NCI-H226 (cell line): ENCODE results near the gene POU4F1.

Experiments used
- DNase-seq: peaks from one replicate; pipeline ENCODE4 v3.0.0-alpha.2; 2015

The POU4F1 gene

DNA sequence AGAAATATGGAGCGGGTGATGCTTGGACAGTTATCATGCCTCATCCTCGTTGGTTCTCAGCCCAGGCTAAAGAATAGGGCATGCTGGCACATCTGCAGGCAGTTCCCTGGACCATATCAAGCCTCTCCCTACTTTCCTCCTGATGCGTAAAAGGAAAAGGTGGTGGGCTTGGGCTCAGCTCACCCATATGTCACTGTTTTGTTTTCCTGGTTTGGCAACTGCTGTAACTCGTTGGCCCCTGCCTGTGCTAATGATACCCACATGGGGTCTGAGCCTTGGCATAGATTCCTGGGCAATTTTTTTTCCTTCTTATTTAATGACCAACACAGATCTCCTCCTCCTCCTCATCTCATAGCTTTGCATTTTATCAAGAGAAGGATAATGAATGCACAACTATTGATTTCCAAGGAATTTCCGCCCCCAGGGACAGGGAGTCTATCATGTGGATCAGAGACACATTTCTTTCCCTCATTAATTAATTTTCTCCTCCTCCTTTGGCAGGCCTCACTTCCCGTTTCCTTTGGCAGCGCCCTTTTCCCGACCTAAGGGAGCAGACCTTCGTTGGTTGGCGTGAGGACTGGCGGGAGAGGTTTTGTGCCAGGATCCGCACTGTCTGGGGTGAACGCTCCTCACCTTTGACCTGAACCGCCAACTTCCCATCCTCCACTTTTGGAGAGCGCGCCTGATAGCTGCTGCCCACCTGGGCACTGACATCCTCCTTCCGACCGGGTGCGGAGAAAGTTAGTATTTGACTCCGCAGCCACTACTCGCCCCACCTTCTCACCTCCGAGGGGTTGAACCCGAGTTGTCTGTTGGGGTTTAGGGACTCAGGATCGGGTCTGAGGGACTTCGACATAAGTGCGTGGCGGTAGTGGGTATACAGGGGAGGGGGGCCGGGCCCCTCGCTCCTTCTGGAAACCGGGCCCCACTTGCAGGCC is 3.4 kb upstream of the POU4F1 start:
- no peak for DNase-seq

DNA sequence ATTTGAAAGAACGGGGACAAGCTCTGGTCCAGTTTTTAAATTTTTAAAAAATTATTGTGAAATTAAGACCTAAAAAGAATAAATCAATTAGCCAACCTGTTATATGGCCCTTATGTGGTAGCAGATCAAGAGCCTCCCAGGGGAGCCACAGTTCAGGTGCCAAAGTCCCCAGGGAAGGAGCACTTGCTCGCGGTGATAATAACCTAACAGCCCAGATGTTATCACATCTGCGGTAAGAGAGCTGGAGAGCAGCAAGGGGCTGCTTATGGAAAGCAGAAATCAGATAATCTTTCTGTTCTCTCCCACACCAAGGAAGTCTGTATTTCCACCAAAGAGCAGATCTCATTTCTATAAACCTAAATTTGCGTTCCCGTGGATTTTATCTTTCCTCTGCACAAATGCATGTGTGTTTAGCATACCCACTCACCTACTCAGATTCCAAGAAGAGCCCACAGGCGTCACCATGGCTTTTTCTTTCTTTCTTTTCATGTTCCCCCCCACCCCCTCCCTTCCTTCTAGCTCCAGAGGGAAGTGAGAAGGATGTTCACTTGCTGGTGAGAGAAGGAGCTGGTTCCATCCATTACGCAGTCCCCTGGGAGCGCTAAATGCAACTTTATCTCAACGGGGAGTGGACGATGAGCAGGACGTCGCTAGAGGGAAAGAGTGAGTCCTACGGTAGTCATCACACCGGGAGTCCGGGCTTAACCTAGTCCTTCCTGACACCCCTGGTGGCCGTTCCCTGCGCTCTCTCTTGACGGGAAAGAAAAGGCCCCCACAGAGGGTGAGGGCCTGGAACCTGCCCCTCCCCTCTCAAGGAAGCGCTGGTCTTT is 1.6 kb upstream of the POU4F1 start:
- no peak for DNase-seq

DNA sequence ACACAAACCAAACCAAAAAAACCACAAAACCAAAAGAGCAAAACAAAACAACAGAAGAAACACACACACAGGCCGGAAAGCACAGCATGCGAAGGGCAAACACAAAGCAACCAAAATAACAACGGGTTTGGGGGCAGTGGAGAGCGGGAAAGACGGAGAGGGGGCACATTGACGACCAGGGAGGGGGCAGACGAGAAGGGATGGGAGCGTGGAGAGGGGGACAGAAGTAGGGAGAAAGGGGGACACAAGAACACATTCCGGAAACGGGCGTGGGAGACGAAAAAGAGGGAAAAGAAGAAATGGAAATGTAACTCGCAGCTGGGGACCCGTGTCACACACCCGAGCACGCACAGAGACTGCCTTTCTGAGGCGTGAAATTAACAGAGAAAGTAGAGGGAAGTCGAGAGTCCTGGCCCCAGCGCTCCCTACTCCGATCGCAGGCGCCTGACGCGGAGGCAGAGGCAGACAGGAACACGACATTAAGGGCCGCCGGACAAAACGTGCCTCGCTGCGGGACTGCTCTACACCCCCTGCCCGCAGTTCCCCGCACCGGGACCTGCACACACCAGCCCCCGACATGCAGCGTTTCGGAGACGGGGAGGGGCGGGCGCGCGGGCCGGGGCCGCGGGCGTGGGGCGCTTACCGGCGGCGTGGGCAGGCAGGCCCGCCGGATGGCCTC is 652 bp downstream of the POU4F1 start:
- DNase-seq, result no peak

DNA sequence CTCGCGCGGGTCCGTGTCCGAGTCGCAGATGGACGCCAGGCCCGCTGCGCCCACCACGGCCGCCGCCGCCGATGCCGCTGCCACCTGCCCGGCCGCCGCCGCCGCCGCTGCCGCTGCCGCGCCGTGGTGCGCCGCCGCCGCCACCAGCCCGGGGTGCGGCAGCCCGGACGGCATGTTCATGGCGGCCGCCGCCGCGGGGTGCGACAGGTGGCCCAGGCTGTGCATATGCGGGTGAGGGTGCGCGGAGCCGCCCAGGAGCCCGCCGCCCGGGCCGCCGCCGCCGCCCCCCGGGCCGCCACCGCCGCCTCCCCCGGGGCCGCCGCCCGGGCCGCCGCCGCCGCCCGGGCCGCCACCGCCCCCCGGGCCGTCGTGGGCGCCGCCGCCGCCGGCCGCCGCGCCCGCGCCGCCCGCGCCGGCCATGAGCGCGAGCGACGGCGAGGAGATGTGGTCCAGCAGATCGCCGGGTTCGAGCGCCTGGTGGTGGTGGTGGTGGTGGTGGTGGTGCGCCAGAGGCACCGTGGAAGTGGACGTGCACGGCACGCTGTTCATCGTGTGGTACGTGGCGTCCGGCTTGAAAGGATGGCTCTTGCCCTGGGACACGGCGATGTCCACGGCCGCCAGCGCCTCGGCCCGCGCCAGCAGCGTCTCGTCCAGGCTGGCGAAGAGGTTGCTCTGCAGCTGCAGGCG is 1.3 kb downstream of the POU4F1 start:
- DNase-seq, result no peak

DNA sequence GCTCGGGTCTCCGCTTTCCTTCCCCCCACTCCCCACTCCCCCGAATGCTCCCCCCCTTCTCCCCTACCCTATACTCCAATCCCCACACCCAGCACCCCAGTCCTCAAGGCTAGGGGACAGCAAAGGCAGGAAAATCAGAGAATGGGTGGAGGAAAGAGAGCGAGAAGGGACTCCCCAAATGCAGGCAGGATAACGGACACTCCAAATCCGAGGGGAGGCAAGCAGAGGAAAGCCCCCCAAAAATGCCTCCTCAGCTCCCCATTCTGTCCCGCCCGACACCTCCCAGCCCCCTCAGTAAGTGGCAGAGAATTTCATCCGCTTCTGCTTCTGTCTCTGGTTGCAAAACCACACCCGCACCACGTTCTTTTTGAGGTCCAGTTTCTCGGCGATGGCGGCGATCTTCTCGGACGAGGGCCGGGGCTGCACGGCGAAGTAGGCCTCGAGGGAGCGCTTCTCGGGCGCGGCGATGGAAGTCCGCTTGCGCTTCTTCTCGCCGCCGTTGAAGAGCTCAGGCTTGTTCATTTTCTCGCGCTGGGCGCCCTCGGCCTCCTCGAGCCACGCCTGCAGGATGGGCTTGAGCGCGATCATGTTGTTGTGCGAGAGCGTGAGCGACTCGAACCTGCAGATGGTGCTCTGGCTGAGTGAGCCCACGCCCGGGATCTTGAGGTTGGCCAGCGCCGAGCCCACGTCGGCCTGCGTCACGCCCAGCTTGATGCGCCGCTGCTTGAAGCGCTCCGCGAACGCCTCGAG is 2.1 kb downstream of the POU4F1 start:
- no peak for DNase-seq

DNA sequence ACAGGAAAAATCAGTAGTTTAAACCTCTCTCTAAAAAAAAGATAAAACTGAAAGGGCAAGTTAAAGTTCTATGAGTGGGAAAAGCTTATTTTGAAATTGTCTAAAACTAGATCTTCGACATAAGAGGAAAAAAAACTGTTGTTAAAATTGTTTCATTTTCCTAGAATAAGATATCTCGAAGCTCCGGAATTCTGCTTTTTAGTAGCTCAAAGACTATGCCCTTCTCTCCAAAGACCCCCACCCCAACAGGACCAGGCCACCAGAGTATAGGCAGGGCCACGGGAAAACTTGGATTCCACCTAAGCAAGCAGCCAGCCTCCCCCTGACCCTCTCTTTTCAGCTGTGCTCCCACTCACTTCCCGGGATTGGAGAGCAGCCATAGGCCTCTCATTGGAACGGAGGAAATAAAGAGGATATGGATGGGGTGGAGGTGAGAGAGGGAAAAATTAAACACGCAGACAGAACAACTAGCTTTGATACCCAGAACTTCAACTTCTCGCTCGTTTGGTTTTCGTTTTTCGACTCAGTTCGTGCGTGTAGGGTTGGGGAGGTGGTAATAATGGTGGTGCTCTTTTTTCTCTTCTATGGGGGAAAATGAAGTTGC is 3.0 kb downstream of the POU4F1 start:
- DNase-seq, result no peak

DNA sequence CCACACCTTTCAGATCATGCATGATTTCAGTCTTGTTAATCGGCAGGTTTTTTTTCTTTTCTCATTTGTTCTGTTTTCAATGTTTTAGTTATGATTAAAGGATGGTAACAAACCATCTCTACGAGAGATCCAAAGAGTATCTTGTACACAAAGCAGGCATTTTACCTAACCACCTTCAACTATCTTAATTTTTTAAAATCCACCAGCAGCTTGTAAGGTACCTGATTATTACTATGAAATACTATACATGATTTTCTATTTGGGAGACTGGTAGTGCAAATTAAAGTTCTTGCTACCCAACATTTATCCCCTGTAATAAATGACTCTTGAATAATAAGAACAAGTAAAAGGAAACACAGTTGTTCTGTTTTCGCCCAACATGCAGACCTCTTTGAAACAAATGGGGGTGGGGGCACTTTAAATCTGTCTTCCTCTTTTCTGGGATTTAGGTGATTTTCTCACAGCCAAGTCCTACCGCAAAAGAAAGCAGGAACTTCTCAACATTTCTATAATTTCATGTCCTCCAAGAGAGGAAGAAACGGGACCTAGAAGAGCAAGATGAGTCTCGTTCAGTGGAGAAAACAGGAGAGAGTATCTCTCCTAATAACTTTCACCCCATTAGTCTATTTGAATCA is 3.6 kb downstream of the POU4F1 start:
- DNase-seq, result no peak

DNA sequence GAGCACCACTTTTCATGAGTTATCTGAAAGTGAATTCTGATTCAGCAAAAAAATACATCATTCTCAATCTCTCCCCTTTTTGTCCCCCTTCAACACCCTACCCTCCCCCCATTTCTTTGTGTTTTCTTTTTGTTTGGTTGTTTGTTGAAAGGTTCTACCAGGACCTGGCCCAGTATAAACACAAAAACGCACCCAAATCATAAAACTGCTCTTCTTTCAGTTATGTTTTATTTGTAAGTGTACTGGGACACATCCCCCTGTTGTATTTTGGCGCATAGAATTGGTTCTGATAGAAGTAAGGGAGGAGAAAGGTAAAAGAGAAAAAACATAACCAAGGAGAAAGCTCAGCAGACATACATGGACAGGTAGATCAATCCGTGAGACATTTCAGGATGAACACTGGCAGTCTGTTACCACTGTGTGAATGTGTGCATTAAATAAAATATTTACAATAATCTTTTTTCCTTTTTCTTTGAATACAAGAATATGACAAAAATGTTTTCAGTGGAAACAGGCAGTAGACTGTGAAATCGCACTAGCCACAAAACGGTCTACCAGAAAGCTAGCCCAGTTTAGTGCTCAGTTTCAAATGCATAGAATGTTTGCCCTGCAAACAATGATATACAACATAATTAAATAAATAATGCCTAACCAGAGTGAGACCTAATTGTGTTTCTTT is 4.2 kb downstream of the POU4F1 start:
- DNase-seq, result no peak

DNA sequence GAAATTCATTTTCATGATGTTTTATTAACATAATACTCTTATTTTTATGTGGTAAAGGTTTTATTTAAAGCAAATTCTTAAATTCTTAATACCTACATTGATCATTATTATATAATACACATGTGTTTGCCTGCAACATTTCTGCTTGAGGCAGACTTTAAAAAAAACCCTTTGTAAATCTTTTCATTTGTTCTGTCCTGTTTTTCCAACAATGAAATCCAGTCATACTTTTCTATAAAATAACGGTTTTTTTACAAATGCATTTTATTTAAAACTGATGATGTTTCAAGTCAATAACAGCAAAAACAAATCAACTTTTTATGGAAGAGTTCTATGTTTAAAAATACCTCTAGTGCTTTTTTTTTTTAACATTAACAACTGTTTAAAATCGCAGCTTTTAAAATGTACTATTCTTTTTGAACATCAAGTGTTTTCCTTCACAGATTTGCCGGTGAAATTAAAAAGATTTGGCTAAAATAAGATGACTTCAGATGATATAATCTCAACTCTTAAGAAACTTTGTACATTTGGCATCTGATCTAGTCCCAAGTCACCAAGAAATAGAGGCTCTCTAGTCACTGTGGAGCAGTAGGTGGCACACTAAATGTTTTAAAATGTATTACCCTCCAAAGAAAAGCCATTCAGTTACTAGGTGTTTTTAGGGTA is 5.1 kb downstream of the POU4F1 start:
- DNase-seq, result no peak

DNA sequence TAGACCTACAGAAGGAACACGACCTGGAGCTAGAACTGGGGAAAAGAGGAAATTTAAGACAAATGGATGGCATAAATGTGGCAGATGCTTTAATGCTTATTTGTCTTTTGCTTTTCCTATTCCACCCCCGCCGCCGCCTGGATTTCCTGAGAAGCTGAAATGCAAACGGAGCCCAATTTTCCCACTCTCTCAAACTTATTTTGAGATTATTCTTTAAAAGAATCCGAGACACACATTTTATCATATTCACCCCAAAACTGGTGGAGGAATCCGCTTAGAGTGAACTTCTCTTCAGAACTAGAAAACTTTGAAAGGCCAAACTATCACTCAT is 5.8 kb downstream of the POU4F1 start:
- no peak for DNase-seq

DNA sequence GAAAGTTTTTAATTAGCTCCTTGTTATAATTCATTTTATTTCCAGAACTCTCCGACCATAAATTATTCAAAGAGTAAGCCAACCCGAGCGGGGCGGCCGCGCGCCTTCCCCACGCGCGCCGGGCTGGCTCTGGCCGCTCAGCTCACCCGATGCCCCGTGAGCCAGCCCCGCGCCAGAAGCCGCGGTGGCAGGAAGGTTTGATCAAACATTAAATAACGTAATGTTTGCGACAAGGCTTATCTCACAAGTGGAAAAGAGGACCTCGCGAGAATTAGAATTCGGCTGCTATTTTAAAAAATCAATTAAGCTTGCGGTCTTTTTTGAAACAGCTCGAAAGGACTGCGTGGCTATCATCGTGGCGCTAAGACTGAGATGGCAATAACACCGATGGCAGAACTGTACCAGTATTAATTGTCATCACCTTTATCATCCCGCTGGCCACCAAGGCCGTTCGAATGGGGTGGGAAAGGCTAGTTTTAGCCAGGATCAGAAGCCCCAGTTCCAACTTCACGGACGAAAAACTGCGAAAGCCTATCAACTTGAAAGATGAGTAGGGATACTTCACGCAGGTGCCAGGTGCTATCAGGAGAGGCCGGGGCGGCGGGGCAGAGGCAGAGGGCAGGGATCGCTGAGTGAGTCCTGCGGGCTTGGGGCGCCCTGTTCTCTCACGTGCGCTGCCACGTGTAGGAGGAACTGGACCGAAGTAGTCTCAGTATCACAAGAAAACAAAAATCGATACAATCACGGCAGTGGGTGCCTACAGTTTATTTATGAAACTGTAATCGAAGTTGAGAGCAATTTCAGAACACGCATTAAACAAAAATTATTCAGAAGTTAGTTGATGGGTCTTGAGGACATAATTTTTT is 6.4 kb downstream of the POU4F1 start:
- DNase-seq, result no peak

DNA sequence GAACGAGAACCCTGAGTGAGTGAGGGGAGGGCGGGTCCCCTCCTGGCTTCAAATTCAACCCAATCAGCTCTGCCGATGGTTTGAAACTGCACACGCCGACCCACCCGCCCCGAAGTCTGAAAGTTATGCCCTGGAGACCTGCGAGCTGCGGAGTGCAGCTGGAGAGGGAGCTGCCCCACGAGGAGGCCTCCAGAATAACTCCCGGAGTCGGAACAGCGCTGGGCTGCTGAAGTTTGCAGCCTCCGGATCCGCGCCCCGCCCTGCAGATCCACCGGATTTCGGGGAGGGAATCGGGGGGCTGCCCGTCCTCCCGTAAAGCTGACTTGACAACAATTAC is 7.0 kb downstream of the POU4F1 start:
- DNase-seq, result no peak

DNA sequence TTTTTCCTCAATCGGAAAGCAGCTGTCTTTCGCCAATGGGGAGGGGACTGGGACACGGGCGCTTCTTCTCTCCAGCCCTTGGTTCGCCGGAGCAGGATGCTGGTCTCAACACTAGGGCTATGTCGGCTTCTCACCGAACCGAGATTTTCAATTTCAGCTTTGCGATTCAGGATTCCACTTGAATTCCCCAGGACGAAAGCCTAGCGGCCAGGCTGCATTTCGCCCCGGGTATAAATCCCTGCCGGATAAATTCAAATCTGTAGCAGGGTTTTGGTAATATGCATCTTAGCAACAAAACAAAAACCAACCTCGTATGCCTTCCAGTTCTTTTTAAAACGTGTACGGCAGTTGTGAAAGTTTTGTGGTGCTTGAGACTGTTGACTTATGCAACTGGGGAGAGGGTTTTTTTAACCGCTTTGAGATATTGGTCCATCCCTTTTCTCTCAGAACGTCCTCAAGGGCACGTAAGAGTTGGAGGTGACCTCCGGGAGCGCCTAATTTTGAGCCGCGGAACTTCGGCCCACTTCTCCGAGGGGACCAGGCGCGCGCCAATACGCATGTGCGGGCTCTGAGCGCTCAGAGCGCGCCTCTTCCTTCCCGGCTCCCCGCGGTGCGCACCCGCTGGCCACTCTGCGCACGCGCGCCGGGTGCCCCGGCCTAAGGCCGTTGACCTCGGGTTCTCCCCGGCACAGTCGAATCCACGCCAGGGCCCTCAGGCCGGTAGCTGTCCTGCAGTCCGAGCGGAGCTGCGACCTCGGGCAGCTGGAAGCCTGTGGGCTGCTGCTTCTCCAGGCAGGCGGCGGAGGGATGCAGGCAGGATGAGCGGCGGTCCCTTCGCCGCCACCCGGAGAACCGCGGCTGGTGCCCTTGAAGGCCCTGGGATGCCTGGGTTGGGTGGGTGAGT is 7.6 kb downstream of the POU4F1 start:
- DNase-seq, result no peak

DNA sequence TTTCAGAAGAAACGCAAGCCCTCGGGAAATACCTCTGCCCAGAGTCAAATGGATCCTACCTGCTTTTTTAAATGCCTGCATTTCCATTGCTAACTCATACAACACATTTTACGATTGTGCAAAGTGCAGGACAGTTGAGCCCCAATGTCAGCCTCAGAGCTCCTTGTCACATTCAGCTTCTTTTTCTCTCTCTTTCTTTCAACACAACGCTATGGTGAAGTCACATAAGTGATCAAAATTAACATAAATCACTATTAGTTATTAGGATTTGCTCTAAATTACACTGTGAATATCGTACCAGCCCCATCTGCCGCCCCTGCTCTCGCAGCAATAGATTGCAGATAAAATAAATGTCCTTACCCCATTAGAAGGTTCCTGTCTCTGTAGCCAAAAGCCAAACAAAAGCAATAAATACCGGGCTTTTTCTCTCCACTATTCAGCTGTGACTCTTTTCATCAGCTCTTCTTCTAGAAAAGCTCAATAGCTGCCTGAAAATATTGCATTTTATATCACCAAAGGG is 8.8 kb downstream of the POU4F1 start:
- DNase-seq, result no peak

DNA sequence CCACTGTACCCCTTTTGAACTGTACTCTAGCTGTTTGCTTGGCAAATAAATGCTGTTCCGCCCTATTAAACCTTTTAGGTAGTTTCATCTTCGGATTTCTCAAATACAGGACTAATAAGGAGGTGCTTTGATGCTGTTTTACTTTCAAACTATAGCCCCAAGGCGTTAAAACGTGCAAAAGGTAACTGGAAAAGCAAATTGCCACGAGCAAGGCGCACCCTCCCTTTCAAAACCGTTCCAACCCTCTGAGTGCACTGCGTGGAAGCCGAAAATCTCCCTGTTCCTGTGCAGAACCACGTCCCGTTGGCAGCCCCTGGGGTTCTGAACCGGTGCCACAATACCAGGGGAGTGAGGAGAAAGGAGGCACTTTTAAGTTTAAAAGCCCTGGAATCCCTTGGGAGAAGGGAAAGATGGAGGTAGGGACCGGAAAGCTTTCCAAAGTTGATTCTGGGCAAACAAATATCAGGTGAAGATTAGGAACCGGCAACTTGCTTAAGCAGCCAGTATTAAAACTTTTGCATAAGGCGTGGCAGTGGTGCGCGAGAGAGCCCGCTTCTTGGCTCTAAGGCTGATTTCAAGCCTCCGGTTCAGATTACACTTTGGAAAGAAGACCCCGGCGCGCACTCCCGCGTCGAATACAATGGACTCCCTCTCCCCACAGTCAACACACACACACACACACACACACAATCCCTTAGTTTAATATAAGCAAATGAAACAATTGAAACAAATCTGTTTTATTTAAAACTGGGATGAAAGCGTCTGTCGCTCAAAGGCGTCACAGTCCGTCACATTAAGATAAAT is 9.5 kb downstream of the POU4F1 start:
- no peak for DNase-seq

DNA sequence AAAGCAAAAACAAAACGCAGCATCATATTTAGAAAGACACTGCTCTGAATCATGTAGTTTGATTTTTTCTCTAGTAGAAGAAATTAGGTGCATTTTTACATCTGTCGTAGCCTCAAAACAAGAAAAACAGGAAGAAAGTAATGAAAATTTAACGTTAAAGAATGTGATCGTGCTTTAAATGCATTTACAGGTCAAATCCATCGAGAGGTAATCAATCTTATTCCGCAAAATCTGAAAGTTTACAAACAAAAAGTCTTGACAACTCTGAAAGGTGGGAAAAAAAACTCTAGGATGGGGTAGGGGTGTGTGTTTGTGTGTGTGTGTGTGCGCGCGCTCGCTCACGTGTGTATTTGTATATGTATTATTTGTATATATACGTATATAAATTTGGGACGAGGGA is 10.2 kb downstream of the POU4F1 start:
- DNase-seq, result no peak

DNA sequence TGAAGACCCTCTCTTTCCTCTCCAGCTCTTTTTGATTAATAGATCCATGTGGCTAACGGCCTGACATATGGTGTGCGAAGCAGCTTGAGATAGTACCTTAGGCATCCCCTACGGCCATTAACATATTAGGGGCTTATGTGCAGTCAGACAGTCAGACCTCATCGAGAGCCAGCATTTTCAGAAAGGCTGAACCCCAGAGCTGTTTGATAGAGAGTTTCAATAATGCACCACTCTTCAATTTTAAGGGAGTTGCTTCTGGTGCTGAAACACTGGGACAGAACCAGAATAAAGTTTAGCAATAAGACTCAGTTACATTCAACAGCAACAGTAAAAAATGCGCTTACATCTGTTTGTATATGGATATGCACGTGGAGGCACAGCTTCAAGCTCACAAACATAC is 10.8 kb downstream of the POU4F1 start:
- DNase-seq, result no peak
